GM18502 (cell line): ENCODE measurements around the gene IGDCC3.
"Not testable (repeated sequence)": the region's sequence is repeated elsewhere in the genome, so short reads cannot be mapped to it uniquely, and the experiment has no call there.

ENCODE experiments used
- ATAC-seq: cut with Tn5 transposase; IDR thresholded peaks from one replicate; pipeline ENCODE4 v1.9.1; 2021; ENCODE audit warnings: mild to moderate bottlenecking; ENCODE audit not compliant: unreplicated experiment, poor library complexity

The IGDCC3 gene

DNA sequence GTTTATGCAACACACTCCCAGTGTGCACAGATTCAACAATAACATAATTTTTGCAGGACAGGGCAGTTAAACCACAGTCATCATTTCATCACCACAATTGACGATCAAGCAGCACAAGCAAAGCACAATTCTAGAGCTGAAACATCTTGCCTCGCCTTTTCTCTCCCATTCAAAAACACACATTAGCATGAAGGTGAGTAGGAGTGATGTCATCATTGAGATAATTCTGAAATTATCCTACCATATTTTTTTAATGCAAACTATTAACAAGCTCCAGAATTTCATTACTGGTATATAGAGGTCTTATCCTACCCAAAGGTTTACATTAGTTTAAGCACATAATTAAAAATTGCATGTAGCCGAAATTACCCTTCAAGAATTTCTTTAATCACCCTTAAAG, 3.5 kb downstream of the IGDCC3 start:
- no peak for ATAC-seq

DNA sequence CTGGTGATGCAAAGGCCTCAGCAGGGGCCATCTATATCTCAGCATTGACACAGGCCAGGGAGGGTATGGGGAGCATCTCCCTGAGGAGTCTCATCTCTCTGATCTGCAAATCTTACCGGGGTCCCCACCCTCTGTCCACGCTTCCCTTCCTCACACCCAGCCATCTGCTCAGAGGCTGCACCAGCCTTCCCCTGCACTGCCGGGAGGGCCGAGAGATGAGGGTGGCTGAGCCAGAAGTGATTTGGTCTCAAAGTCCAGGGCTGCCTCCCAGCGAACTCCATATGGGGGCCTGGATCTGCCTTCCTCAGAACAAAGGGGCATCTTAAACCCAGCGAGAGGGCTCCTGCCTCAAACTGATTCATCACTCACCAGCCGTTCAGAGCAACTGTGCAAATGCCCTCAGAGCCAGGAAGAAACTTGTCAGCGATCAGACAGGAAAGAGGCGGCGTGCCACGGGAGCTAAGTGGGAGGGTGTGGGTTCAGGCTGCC, 4.6 kb downstream of the IGDCC3 start:
- ATAC-seq = no peak

DNA sequence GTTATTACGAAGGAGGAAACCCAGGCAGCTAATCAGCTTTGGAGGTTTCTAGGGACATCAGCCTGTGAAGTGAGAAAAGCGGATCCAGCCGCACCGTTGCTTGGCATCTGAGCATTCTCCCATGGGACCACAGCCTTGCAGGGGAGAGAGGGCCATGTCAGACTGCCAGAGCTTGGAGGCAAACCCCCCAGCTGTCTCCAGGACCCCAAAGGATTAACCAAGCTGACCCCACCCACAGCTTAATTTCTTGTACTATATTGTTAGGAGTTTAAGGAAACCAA, 5.1 kb downstream of the IGDCC3 start:
- no peak for ATAC-seq

DNA sequence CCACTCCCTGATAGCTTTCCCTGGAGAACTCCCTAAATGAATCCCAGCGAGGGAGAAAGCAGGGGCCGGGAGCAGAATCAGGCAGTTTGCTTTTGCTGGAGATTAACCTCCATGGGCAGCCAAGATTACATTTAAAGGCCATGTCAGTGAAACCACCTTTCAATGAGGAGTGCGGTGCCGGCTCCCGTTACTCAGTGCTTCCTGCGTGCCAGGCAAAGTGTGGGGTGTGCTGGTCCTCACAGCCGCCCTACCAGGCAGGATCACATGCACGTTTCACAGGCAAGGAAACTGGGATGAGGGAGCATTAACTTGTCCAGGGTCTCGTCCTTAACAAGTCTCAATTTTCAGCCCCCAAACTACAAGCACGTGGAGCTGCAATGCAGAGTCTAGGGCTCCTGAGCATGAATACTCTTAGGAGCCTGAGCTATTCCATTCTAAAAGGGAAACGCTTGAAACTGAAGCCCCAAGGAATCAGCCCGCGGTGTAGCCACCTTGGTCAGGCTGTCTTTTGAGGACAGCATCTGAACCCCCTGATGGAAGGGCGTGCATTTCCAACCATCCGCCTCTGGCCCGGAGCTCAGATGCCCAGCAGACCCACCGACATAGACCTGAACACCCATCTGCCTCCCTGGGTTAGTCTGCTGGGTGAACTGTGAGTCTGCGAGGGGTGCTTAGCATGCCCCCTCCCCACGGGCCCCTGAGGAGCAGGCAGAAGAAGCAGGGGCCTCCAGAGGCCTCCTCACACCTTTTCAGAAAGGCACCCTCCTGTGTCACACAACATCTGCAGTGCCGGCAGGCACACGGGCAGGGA, 5.6 kb downstream of the IGDCC3 start:
- no peak for ATAC-seq

- ATAC-seq = no peak
These were observed 6.9 kb downstream of the IGDCC3 start for GRCh38 chr15:65370885-65371284.

DNA sequence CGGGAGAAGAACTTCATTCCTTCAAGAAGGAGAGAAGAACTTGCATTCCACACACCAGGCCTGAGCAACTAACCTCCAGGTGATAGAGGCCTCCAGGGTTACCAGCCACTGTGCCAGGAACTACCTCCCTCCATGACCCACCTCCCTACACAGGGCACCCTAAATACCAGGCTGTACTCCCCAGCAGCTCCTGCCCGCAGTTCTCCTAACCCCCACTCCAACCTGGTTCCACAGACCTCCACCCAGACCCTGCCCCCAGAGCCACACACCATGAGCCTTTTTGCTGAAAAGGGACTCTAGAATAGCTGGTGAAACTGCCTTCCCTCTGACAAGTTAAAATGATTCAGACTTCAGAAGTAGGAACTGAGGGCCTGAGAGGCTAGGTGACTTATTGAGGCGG, 8.2 kb downstream of the IGDCC3 start:
- ATAC-seq = no peak

DNA sequence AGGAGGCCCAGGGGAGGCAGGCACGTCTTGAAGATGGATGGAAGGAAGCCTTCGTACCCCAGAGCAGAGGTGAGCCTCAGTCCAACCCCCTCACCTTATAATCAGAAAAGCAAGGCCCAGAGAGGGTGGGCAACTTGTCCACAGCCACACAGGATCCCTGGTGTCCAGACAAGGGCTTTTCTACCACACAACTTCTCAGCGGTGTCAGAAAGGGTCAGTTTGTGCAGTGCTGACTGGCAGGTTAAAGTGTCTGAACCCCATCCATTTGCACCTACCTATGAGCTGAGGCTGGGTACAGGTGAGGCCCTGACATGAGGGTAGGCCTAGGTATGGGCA, 8.6 kb downstream of the IGDCC3 start:
- ATAC-seq = no peak

GRCh38 chr15:65368302-65369211, 9.2 kb downstream of the IGDCC3 start:
- no peak for ATAC-seq

DNA sequence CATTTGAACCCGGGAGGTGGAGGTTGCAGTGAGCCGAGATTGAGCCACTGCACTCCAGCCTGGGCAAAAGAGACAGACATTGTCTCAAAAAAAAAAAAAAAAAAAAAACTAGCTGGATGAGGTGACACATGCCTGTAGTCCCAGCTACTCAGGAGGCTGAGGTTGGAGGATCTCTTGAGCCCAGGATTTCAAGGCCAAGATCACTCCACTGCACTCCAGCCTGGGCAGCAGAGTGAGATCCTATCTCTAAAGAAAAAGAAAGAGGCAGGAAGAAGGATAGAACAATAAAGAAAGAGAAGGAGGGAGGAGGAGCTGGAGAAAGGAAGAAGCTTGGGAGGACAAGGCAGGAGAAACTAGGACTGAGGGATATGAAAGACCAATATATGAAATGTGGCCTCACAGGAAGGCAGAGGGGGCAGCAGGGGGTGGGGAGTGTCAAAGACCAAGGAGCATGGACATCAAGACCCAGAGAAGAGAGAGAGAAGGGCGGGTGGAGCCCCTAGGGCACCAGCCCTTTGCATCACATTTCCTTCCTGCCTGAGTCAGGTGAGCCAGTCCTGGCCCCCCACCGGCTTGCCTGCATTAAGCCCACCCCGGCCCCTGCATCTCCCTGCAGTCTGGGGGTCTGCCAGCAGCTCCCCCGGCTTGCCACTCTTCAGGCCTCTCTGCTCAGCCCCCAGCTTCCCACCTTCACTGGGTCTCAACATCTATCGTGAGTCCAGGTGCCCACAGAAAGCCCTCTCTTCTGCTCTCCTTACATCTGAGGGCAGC, 11.5 kb downstream of the IGDCC3 start:
- ATAC-seq = no peak

DNA sequence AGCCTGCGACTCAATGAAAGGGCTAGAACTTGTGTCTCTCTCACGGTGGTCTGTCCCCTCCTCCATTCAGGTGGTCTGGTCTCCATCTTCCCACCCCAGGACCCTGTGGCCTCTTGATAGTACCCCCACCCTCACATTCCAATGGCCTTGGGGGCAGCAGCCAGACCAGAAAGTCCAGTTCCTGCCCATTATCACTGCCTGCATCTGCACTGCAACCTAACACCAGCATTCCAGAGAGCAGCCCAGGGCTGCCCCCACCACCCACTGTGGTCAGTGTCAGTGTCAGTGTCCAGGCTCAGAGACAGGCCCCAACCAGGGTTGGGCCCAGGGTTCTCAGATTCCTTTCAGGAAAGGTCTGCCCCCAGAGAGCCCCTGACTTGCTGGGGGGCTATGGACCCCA, 12.6 kb downstream of the IGDCC3 start:
- ATAC-seq = no peak

GRCh38 chr15:65363766-65364165, 14.0 kb downstream of the IGDCC3 start:
- no peak for ATAC-seq

- ATAC-seq = no peak
These were observed 14.5 kb downstream of the IGDCC3 start for GRCh38 chr15:65363306-65363705.

DNA sequence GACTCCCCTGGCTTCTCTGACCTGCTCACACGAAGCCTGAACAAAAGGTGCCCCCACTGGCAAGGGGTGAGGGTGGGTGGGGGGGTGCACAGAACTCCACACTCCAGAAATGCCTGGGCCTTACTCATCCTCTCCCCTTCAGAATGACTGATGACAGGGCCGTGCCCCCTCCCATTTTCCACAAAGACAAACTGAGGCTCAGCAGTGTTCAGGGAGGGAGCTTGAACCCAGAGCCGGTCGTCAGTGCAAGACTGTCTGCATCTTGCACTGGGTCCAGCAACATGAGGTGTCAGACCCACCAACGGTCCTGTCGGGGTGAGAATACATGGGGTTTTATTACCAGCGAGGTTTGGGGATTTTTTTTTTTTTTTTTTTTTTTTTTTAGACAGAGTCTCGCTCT, 15.3 kb downstream of the IGDCC3 start:
- ATAC-seq = no peak

DNA sequence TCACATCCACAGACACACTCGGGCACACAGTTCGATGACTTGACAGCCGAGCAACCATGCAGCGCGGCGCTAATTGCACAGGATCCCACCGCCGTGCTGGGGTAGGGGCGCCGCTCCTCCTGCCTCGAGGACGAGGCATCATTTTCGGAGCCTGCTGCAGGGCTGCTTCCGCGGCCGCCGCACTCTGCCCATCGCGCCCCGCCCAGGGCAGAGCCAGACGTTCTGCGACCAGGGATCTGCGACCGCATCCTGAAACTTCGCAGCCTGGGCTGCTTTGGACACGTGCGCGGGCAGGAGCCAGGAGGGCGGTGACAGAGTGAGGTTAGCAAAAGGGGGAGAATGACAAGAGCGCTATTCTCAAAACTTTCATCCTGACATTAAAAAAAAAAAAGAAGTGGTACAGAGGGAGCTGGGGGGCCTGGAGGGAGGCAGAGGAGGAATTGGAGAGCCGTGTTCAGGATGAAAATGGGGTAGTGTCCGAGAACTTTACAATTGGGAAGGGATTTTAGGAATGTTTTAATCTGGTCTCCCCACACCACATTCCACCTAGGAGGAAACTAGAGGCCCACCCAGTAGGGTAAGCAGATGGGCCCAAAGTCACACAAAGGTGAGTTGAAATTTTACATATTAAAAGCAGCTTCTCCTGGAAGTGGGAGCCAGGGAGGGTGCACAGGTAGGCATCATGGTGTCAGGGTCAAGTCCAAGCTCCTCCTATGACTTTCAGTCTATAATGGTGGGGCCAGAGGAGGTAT, 15.9 kb downstream of the IGDCC3 start:
- ATAC-seq = no peak

DNA sequence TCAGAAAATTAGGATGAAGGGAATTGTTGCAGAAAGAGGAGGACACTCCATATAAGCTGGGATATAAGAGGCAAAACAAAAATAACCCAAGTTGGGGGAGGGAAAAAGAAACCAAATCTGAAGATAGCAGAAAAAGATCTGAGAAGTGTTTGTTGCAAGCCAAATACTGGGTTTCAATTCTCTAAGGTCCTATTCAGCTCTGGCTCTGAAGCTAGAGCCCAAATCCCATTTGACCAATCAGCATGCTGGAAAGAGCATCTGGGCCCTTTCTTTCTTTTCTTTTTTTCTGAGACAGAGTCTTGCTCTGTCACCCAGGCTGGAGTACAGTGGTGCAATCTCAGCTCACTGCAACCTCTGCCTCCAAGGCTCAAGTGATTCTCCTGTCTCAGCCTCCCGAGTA, 17.3 kb downstream of the IGDCC3 start:
- ATAC-seq = no peak

DNA sequence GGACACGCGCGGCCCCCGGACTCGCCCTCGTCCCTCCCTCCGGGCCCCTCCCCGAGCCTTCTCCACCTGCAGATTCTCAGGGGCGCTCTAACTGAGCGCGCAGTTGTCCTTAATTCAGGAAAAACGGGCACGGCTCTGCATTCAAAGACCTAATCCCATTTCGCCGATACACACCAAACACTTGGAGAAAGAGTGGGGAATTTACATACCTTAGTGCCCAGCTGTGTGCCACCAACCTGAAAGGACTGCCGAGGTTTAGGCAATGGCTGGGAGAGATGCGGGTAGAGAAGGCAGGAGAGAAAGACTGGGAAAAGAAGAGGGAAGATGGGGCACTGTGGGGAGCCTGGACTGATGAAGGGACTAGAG, 21.8 kb downstream of the IGDCC3 start:
- no peak for ATAC-seq

DNA sequence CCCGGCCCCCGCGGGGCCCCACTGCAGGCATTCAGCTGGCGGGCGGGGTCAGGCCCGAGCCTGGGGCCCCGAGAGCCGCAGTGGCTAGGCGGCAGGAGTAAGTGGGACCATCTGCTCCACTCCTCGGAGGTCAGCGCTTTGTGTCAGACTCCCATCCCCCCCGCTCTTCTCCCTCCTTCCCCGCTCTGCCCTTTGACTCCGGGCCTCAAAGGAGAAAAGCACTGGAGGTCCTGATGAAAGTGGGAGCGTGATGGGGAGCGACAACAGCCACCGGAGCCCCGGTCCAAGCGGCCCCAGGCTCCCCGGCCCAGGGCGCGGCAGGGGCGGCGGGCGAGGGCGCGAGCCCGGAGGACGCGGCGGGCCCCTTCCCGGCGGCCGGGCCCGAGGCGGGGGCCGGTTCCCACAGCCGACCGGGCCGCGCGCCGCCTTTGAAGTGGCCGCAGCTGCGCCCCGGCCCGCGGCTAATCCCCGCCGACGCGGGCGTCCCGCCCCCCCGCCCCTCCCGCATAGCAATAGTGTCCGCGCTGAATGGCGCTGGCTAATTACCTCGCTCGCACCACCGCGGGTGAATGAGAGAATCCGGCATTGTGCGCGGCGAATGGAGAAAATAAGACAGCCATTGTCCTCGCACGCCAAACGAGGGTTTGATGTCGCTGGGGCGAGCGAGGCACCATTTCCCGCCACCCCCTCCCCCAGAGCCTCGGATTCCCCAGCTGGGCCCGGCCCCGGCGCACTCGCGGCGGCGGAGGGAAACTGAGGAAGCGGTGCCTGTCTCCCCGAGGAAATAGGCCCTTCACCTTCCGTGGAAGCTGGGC, 22.4 kb downstream of the IGDCC3 start:
- ATAC-seq = no peak

DNA sequence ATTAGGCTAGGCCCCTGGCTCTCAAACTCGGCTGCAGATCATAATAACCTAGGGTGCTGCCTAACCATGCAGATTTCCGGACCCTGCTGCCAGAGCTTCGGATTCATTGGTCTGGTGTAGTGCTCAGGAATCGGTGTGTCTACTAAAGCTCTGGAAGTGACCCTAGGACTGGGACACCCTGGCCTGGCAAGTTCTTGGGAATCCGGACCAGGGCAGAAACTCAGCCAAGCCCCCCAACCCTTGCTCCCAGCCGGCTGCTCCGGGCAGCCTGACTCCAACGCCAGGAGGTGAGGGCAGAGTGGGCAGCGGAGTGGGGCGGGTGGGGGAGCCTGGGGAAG, 23.0 kb downstream of the IGDCC3 start:
- ATAC-seq = no peak

DNA sequence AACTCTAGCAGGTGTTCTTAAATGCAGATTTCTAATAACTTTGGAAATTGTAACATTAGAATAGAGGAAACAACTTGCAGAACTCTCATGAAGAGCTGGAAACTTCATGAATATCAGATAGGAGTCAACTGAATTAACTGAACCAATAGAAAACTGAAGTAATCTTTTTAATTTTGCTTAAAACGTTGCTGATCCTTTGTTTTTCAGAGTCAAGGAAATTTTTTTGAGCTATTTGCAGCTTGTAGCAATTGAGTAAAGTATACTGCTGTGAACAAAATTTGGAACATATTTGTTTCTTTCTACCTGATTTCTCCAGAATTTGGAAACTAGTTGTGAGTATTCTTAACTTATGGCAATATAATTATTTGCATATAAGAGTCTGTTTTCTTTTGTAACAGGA, 25.8 kb downstream of the IGDCC3 start:
- not testable (repeated sequence) for ATAC-seq

DNA sequence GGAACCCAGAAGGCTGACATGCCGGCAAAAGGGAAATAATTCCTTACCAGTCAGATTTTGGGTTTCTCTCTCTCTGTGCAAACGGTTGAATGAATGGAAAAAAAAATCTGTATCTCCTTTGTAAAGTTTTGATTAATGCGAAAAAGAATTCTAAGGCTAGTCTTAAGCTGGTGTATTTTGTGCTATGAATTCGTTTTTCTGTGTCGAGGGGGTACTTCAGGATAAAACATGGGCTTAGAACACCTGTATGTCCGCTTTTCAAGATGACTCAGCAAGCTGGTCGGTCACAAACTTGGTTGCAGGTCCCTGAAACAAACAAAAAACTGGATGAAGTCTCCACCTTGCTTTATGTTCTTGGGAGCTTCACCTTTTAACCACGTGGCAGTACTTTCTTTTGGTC, 28.5 kb downstream of the IGDCC3 start:
- ATAC-seq = no peak
